ENCODE measurements around the gene RNF32.

RNF32 gene

GRCh38 chr7:156604836-156605695 lies 35.5 kb upstream of the RNF32 start:
- no peak overlapping the region for H3K4me2 ChIP-seq
- no peaks in the 10 kb centered on the region for H3K36me3 ChIP-seq (ENCODE audit: insufficient read depth)
- no peak overlapping the region for H3K9ac ChIP-seq
- TF ChIP-seq CTCF (conservative IDR thresholded peaks at IDR 0.05; ENCODE audit: low read depth, low read length) = no peak
- H3K27ac ChIP-seq = no peak overlapping the region
- H3K27me3 ChIP-seq (ENCODE audit: insufficient read depth, low read depth) = no peaks in the 10 kb centered on the region
- no peaks in the 10 kb centered on the region for H4K20me1 ChIP-seq (ENCODE audit: insufficient read depth)
- H3K79me2 ChIP-seq (ENCODE audit: insufficient read depth, low read depth) = no peaks in the 10 kb centered on the region
- H3K4me1 ChIP-seq (ENCODE audit: low read depth, poor library complexity, severe bottlenecking) = no peaks in the 10 kb centered on the region
- no peak overlapping the region for H3K4me3 ChIP-seq (IDR thresholded peaks at IDR 0.05; ENCODE audit: insufficient read depth, low read depth, low read length)
- no peak overlapping the region for H2AFZ ChIP-seq (ENCODE audit: low read depth)

- no peak overlapping the region for H3K27ac ChIP-seq
- no peak overlapping the region for H3K4me2 ChIP-seq
- H3K27me3 ChIP-seq (ENCODE audit: insufficient read depth, low read depth) = no peaks in the 10 kb centered on the region
- no peak overlapping the region for H3K4me3 ChIP-seq (IDR thresholded peaks at IDR 0.05; ENCODE audit: insufficient read depth, low read depth, low read length)
- no peaks in the 10 kb centered on the region for H3K4me1 ChIP-seq (ENCODE audit: low read depth, poor library complexity, severe bottlenecking)
- H2AFZ ChIP-seq (ENCODE audit: low read depth) = no peak overlapping the region
- no peak overlapping the region for H3K9ac ChIP-seq
- H4K20me1 ChIP-seq (ENCODE audit: insufficient read depth) = no peaks in the 10 kb centered on the region
- no peaks in the 10 kb centered on the region for H3K79me2 ChIP-seq (ENCODE audit: insufficient read depth, low read depth)
- no peak for TF ChIP-seq CTCF (conservative IDR thresholded peaks at IDR 0.05; ENCODE audit: low read depth, low read length)
- no peaks in the 10 kb centered on the region for H3K36me3 ChIP-seq (ENCODE audit: insufficient read depth)
Observed at GRCh38 chr7:156606135-156606534, 34.4 kb upstream of the RNF32 start.

- Histone ChIP-seq H4K20me1 (ENCODE audit: insufficient read depth) (no peaks in the 10 kb centered on the region), H2AFZ (ENCODE audit: low read depth) (no peak overlapping the region), H3K9ac (no peak overlapping the region), H3K4me3 (IDR thresholded peaks at IDR 0.05; ENCODE audit: insufficient read depth, low read depth, low read length) (no peak overlapping the region), H3K36me3 (ENCODE audit: insufficient read depth) (no peaks in the 10 kb centered on the region), H3K27me3 (ENCODE audit: insufficient read depth, low read depth) (no peaks in the 10 kb centered on the region), H3K79me2 (ENCODE audit: insufficient read depth, low read depth) (no peaks in the 10 kb centered on the region), H3K4me2 (no peak overlapping the region), H3K27ac (no peak overlapping the region), H3K4me1 (ENCODE audit: low read depth, poor library complexity, severe bottlenecking) (peaks cover 1% of the 10 kb centered on the region)
- no peak for TF ChIP-seq CTCF (conservative IDR thresholded peaks at IDR 0.05; ENCODE audit: low read depth, low read length)
Observed at GRCh38 chr7:156606691-156607331, 33.8 kb upstream of the RNF32 start.

GRCh38 chr7:156607332-156608172 lies 33.0 kb upstream of the RNF32 start:
- no peaks in the 10 kb centered on the region for H3K36me3 ChIP-seq (ENCODE audit: insufficient read depth)
- no peaks in the 10 kb centered on the region for H3K79me2 ChIP-seq (ENCODE audit: insufficient read depth, low read depth)
- peaks cover 8% of the 10 kb centered on the region for H3K4me1 ChIP-seq (ENCODE audit: low read depth, poor library complexity, severe bottlenecking)
- no peak overlapping the region for H2AFZ ChIP-seq (ENCODE audit: low read depth)
- no peak for TF ChIP-seq CTCF (conservative IDR thresholded peaks at IDR 0.05; ENCODE audit: low read depth, low read length)
- H3K4me3 ChIP-seq (IDR thresholded peaks at IDR 0.05; ENCODE audit: insufficient read depth, low read depth, low read length) = no peak overlapping the region
- no peaks in the 10 kb centered on the region for H4K20me1 ChIP-seq (ENCODE audit: insufficient read depth)
- H3K27ac ChIP-seq = no peak overlapping the region
- no peaks in the 10 kb centered on the region for H3K27me3 ChIP-seq (ENCODE audit: insufficient read depth, low read depth)
- H3K4me2 ChIP-seq = no peak overlapping the region
- H3K9ac ChIP-seq = no peak overlapping the region

Data from KMS-11 (cell line).